HEK293 (cell line): Measurements from ENCODE around the gene TEX13C.

Experiments used
- CTCF ChIA-PET: fragments of 350-600 bp; formaldehyde crosslinking; extraction: SDS; loops from one replicate; lab custom pipeline; 2021; ENCODE audit warnings: antibody characterized with exemption; lab: Yijun Ruan, JAX
- POLR2A ChIA-PET: fragments of 300-600 bp; formaldehyde crosslinking; extraction: SDS; loops from one replicate; lab custom pipeline; 2020; ENCODE audit warnings: antibody characterized with exemption, inconsistent platforms; lab: Yijun Ruan, JAX
- H3K27ac ChIP-seq: fragments of 200-500 bp; sonication (Bioruptor generic); 2 replicates; pipeline ENCODE4 v1.5.1; 2014; ENCODE audit warnings: low read depth, low read length, control low read depth, inconsistent platforms; ENCODE audit errors: extremely low read depth
- H3K36me3 ChIP-seq, 2 experiments: fragments of 200-500 bp in 1 of 2; sonication (Bioruptor generic) in 1 of 2; 1 replicate in 1 of 2; 2 replicates in 1 of 2; pipeline ENCODE4 v1.5.1; 2014 to 2017; ENCODE audit warnings: inconsistent platforms in 2 of 2, low read length in 2 of 2; ENCODE audit not compliant: control insufficient read depth in 2 of 2, insufficient read depth in 1 of 2
- H3K4me1 ChIP-seq: fragments of 200-500 bp; sonication (Bioruptor generic); 2 replicates; pipeline ENCODE4 v1.5.1; 2014; ENCODE audit warnings: mild to moderate bottlenecking, low read length, inconsistent platforms; ENCODE audit not compliant: control insufficient read depth, insufficient read depth
- H3K4me3 ChIP-seq: 2 replicates; pipeline ENCODE4 v1.5.1; 2011; ENCODE audit warnings: low read depth, mild to moderate bottlenecking, control low read depth, low read length, moderate library complexity
- H3K9me3 ChIP-seq: fragments of 200-500 bp; sonication (Bioruptor generic); 2 replicates; pipeline ENCODE4 v1.5.1; 2014; ENCODE audit warnings: low read depth, low read length, inconsistent platforms; ENCODE audit not compliant: control insufficient read depth, insufficient read depth
- BCL6B ChIP-seq: fragments of 450-650 bp; formaldehyde crosslinking; IDR thresholded peaks from 2 replicates; pipeline ENCODE4 v1.5.1; 2017; ENCODE audit warnings: missing biosample characterization, missing genetic modification characterization
- HOXA7 ChIP-seq: sonication (generic); formaldehyde crosslinking; IDR thresholded peaks from 2 replicates; pipeline ENCODE4 v1.8.1; 2022; ENCODE audit warnings: missing genetic modification reagents, borderline replicate concordance
- KLF16 ChIP-seq: fragments of 450-650 bp; formaldehyde crosslinking; IDR thresholded peaks from 2 replicates; pipeline ENCODE4 v1.5.1; 2017; ENCODE audit warnings: missing biosample characterization, missing genetic modification characterization
- SP3 ChIP-seq: fragments of 450-650 bp; formaldehyde crosslinking; IDR thresholded peaks from 2 replicates; pipeline ENCODE4 v1.5.1; 2016; ENCODE audit warnings: missing biosample characterization, missing genetic modification characterization
- ZFP69B ChIP-seq: fragments of 450-650 bp; formaldehyde crosslinking; IDR thresholded peaks from 2 replicates; pipeline ENCODE4 v1.5.1; 2016; ENCODE audit warnings: missing biosample characterization, missing genetic modification characterization
- ZNF266 ChIP-seq: fragments of 450-650 bp; formaldehyde crosslinking; IDR thresholded peaks from 2 replicates; pipeline ENCODE4 v1.5.1; 2016; ENCODE audit warnings: missing biosample characterization, missing genetic modification characterization, low read depth
- ZNF280D ChIP-seq: fragments of 450-650 bp; formaldehyde crosslinking; IDR thresholded peaks from 2 replicates; pipeline ENCODE4 v1.5.1; 2016; ENCODE audit warnings: missing biosample characterization, missing genetic modification characterization
- ZNF354C ChIP-seq: fragments of 450-650 bp; formaldehyde crosslinking; IDR thresholded peaks from 2 replicates; pipeline ENCODE4 v1.5.1; 2016; ENCODE audit warnings: missing biosample characterization, missing genetic modification characterization, low read depth, borderline replicate concordance
- ZNF394 ChIP-seq: fragments of 450-650 bp; formaldehyde crosslinking; IDR thresholded peaks from 2 replicates; pipeline ENCODE4 v1.5.1; 2016; ENCODE audit warnings: missing biosample characterization, missing genetic modification characterization, mild to moderate bottlenecking, moderate library complexity, borderline replicate concordance
- ZNF514 ChIP-seq: fragments of 450-650 bp; formaldehyde crosslinking; IDR thresholded peaks from 2 replicates; pipeline ENCODE4 v1.5.1; 2016; ENCODE audit warnings: missing biosample characterization, missing genetic modification characterization
- ZNF530 ChIP-seq: fragments of 450-650 bp; formaldehyde crosslinking; IDR thresholded peaks from 2 replicates; pipeline ENCODE4 v1.5.1; 2016; ENCODE audit warnings: low read depth, missing biosample characterization, missing genetic modification characterization
- ZNF639 ChIP-seq: fragments of 450-650 bp; formaldehyde crosslinking; IDR thresholded peaks from 2 replicates; pipeline ENCODE4 v1.5.1; 2016; ENCODE audit warnings: missing biosample characterization, missing genetic modification characterization
- ZNF670 ChIP-seq: fragments of 450-650 bp; formaldehyde crosslinking; IDR thresholded peaks from 2 replicates; pipeline ENCODE4 v1.5.1; 2016; ENCODE audit warnings: missing biosample characterization, missing genetic modification characterization, low read depth
- ZNF792 ChIP-seq: fragments of 450-650 bp; formaldehyde crosslinking; IDR thresholded peaks from 2 replicates; pipeline ENCODE4 v1.5.1; 2016; ENCODE audit warnings: missing biosample characterization, missing genetic modification characterization

Gene TEX13C

DNA sequence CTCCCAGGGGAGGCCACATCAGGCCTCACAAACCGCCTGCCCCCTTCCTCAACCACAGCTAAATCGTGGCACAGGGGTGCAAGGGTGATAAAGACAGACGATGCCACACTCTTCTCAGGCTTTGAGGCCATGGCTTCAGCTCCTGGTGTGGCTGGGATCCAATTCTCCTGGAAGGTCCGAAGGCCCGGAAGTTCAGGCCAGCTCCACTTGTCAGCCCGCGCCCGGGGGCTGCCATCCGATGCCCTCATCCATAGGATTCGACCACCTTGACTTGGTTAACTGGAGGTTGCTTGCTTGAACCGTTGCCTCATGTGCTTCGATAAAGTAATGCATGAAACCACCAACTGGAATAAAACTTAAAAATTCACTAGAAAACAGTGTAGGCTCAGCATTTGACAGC lies 8.2 kb downstream of the TEX13C start:
- H3K4me3 ChIP-seq: no peak overlapping the region
- H3K36me3 ChIP-seq: no peaks in the 10 kb centered on the region
- CTCF ChIA-PET: no interaction called here
- POLR2A ChIA-PET: no interaction called here
- no peaks in the 10 kb centered on the region for H3K4me1 ChIP-seq
- no peak for TF ChIP-seq KLF16 (tag by site-specific recombination)
- H3K27ac ChIP-seq: no peak overlapping the region
- H3K9me3 ChIP-seq: no peaks in the 10 kb centered on the region

GRCh38 chrX:125333583-125333982 lies 13.9 kb downstream of the TEX13C start:
- no peaks in the 10 kb centered on the region for H3K4me1 ChIP-seq
- H3K36me3 ChIP-seq: no peaks in the 10 kb centered on the region
- H3K4me3 ChIP-seq: no peak overlapping the region
- POLR2A ChIA-PET: no interaction called here
- CTCF ChIA-PET: no interaction called here
- no peak for TF ChIP-seq SP3 (tag by site-specific recombination)
- no peaks in the 10 kb centered on the region for H3K9me3 ChIP-seq
- no peak overlapping the region for H3K27ac ChIP-seq

DNA sequence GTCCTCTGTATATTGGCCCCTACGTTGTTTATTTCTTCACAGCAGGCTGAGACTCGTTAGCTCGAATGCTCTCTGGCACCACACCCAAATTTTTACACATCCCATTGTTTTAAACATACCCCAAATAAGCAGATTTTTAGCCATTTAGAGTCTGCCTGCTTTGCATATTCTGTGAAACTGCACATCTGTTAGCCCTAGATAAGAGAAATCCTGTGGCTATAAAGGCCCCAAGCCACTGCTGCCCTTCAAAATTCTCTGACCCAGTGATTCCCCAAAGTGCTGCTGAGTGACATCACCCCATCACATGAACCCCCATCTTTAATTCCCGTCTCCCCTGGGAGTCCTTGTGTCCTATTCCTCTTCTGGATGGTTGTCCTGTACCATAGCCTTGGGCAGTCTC lies 20.8 kb downstream of the TEX13C start:
- ChIA-PET POLR2A (no interaction called here), CTCF (no interaction called here)
- TF ChIP-seq ZNF354C (tag by site-specific recombination) (no peak), ZNF639 (tag by site-specific recombination) (no peak), HOXA7 (CRISPR knock-in tag) (no peak), ZNF394 (tag by site-specific recombination) (no peak), ZNF266 (tag by site-specific recombination) (no peak), ZNF792 (no peak), ZNF280D (tag by site-specific recombination) (no peak), BCL6B (tag by site-specific recombination) (no peak), ZNF670 (tag by site-specific recombination) (no peak), ZNF530 (tag by site-specific recombination) (no peak), ZNF514 (tag by site-specific recombination) (no peak), ZFP69B (tag by site-specific recombination) (no peak)
- no peaks in the 10 kb centered on the region for H3K4me1 ChIP-seq
- H3K27ac ChIP-seq: no peak overlapping the region
- H3K36me3 ChIP-seq: no peaks in the 10 kb centered on the region
- H3K4me3 ChIP-seq: no peak overlapping the region
- H3K9me3 ChIP-seq: no peaks in the 10 kb centered on the region
